Stimulated activated CD4-positive, alpha-beta T cell treated with anti-CD3 and anti-CD28 coated beads, Interleukin-15, amount 100 ng/mL, for 48 hours (primary cell): ENCODE measurements around the gene TMED1.
"Not testable (repeated sequence)": the region's sequence is repeated elsewhere in the genome, so short reads cannot be mapped to it uniquely, and the experiment has no call there.

Experiments used
- DNase-seq, 2 donors: peaks; one replicate each; pipeline ENCODE4 v3.0.0-alpha.2; 2020; ENCODE audit warnings: low read depth in 2 of 2

Gene TMED1

DNA sequence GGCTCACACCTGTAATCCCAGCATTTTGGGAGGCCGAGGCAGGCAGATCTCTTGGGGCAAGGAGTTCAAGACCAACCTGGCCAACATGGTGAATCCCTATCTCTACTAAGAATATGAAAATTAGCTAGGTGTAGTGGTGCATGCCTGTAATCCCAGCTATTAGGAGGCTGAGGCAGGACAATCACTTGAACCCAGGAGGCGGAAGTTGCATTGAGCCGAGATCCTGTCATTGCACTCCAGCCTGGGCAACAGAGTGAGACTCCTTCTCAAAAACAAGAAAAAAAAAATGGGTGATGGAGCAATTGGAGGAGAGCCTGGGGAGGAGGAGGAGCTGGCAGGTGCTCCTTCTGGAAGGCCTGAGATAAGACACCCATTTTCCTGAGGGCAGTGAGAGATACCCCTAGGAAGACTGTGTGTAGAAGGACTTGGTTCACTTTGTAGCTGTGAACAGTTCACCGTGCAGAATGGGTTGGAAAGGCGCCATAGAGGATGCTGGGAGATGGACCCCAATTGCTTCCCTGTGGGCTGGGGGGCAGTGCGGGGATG is 26.6 kb upstream of the TMED1 start:
- DNase-seq = no peak

DNA sequence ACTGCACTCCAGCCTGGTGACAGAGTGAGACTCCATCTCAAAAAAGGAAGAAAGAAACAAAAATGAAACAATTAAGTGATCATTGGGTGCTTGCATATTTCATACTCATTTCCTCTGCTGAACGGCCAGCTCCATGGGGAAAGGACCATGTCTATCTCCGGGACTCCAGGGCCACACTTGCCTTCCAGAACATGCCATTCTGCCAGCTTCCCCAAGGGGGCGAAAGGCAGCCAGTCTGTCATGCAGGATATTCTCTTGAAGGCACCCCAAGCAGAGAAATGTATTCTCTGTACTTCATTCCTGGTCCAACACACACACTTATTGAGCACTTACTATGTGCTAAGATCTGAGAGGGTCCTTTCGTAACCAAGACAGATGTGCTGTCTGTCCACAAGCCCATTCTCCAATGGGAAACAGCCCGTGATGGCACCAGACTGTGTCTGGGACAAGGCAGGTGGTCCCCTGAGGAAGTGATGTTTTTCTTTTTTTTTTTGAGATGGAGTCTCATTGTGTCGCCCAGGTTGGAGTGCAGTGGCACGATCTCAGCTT is 25.2 kb upstream of the TMED1 start:
- DNase-seq = no peak

DNA sequence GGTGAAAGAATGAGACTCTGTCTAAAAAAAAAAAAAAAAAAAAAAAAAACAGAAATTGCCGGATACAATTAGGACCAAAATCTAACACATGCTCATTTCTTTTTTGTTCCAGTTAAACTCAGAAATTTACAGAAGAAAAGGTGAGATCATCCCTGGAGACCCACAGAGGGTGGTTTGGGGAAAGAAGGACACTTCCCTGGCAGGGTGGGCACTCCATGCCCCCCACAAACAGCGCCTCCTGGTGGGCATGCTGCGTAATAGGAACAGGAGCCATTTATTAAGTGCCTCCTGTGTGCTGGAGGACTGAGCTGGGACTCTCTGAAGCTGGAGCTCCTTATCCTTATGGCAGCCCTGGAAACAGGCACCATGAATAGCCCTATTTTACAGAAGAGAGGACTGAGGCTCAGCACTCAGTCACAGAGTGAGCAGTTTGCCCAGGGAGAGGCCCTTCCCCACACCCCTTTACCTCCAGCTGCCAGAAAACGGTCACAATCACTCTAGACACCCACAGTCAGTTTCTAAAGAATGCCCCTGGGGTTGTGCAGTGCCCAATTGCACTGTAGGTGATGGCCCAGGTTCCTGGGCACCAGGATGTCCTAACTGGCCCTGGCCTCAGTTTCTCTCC is 22.3 kb upstream of the TMED1 start:
- no peak for DNase-seq

DNA sequence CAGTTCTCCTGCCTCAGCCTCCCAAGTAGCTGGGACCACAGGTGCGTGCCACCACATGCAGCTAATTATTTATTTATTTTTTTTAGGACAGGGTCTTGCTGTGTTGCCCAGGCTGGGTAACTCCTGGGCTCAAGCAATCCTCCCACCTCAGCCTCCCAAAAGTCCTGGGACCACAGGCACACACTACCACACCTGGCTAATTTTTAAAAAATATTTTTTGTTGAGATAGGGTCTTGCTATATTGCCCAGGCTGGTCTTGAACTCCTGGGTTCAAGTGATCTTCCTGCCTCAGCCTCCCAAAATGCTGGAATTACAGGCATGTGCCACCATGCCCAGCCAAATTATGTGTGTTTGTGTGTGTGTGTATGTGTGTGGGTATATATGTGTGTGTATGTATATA is 20.9 kb upstream of the TMED1 start:
- DNase-seq = not testable (repeated sequence)

- no peak for DNase-seq
Observed at GRCh38 chr19:10855879-10856522, 20.0 kb upstream of the TMED1 start.

- no peak for DNase-seq
Observed at GRCh38 chr19:10854350-10855089, 18.5 kb upstream of the TMED1 start.

GRCh38 chr19:10852941-10853340 is 16.9 kb upstream of the TMED1 start:
- no peak for DNase-seq

DNA sequence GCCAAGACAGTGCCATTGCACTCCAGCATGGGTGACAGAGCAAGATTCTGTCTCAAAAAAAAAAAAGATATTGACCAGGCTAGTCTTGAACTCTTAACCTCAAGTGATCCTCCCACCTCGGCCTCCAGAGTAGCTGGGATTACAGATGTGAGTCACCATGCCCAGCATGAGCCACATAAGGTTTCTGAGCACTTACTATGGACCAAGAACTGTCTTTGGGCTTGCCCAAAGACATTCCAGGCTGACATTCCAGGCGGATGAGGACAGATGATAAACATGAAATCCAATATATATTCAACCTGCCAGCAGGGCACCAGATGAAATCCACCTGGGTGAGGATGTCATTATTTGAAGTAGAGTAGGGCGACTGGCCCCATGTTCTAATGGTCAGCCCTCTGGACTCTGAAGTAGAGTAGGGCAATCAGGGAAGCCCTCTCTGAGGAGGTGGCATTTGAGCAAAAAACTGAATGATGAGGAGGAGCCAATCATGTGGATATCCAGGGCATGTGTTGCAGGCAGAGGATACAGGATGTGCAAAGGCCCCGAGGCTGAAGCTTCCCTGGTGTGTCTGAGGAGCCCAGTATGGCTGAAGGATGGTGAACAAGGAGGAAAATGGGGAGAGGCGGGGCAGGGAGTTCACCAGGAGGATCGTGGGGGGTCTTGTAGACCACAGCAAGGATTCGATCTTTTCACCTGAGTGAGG is 16.2 kb upstream of the TMED1 start:
- DNase-seq = no peak

GRCh38 chr19:10850631-10851030 is 14.6 kb upstream of the TMED1 start:
- DNase-seq = no peak

DNA sequence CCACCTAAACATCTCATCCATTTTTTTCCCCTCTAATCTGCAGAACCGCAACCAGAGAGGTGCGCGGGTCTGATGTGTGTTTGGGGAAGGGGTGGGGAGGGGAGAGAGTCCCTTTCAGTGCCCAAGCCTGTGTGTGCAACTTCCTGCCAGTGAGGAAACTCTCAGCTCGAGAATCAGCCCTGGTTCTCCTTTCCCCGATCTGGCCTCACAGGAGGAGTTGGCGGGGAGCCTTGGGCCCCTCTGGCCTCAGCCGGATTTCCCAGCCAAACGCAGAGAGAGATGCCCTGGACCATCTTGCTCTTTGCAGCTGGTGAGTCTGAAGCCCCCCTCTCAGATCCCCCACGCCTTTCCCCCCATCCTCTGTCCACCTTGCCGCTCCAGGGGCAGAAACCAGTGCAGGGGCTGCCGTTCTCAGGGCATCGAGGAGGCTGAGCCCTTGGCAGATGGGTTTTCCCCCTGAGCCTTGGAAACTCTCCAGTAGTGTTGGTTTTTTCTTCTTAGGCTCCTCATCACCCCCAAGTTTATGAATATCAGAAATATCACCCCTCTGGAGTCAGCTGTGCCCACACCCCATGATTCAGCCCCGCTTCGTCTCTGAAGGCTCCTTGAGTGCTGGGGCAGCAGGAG is 12.3 kb upstream of the TMED1 start, which contains the start of gene C19orf38:
Gene C19orf38 (plus strand): TSS at position 186 of the 627 bp plus-strand sequence. CDS start 94 bp downstream, at position 280.
- DNase-seq = no peak

DNA sequence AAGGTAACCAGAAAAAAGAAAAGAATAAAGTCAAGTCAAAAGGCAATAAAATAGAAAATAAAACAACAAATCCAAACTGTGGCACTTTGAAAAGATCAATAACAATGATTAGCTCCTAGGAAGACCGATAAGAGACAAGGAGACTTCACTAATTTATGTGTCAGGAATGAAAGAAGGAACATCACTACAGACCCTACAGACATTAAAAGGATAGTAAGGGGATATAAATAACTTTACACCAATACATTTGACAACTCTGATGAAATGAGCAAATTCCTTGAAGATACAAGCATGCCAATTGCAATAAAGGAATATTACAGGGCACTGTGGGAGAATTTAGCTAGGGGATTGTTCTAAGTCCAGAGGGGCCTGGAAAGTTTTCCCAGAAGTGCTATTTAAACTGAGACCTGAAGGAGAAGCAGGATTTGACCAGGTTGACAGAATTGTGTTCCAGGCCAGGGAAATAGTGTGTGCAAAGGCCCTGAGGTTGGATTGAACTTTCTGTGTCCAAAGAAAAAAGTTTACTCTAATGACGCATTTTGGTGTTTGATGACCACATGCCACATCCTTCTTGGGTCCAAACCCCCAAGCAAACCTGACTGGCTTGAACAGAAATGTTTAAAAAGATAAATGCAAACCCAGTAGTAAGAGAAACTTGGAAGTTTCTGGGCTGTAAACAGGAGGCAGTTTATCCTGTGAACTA is 10.6 kb upstream of the TMED1 start:
- no peak for DNase-seq

DNA sequence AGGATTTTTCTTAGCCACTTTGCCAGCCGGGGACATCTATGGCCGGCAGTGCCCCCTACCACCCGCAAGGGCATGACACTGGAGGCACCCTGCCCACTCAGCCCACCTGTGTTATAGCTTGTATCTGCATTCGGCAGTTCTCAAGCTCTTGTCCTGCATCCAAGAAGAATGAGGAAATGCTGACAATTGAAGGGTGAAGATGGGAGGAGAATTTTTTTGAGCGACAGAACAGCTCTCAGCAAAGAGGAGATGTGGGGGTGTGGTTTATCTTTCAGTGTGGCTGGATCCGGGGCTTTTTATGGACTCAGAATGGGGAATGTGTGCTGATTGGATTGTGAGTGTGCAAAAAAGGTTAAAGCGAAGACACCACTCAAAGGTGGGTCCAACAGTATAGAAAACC is 6.8 kb upstream of the TMED1 start:
- DNase-seq = no peak

GRCh38 chr19:10839114-10840050 is 3.4 kb upstream of the TMED1 start:
- no peak for DNase-seq

- no peak for DNase-seq
Observed at GRCh38 chr19:10838377-10838776, 2.4 kb upstream of the TMED1 start.

- DNase-seq = not testable (repeated sequence)
Observed at GRCh38 chr19:10837649-10838048, 1.6 kb upstream of the TMED1 start.

GRCh38 chr19:10836479-10837330 is 693 bp upstream of the TMED1 start:
- peak; percentile 83 to 88 for DNase-seq

DNA sequence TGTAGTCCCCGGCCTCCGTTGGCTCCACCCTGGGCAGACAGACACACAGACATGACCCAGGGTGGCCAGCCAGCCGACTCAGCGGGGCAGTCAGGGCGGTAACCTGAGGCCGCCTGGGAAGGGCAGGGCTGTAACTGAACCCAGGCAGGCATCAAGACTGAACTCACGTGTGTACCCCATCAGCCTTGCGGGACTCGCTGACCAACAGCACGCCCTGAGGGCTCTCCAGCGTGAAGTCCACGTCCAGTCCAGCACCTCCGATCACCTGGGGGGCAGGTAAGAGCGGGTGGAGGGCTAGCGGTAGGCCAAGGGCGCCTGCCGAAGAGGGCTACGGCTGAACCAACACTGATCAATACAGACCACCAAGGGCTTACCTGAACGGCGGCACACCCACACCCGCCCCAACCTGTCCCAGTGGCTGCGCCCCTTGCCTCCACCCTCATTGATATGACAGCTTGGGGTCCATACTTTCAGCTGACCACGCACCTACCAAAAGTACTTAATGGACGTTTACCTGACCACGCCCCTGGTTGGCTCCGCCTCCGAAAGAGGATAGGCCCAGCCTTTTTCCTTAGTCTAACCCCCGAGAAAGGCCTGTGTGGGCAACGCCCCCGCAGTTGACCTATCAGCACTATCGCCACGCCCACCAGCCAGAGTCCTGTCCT is 791 bp downstream of the TMED1 start:
- no peak for DNase-seq

GRCh38 chr19:10832939-10833296 is 3.1 kb downstream of the TMED1 start:
- DNase-seq = no peak
